ENCODE results near the gene PSD2. TPM values are rescaled to one million over a fixed set of nuclear protein-coding genes. Genes with fewer than 3 reads are reported as not detected.

Gene PSD2
- total and polyA plus RNA-seq, 2 donors (not counting 1 experiment from before 2014, with no cell fraction given), result 0.10 to 0.17 TPM

- no peaks in the 10 kb centered on the region for H3K27me3 Mint-ChIP-seq
- Histone ChIP-seq H3K9ac (ENCODE audit: low read length) (no peak overlapping the region), H3K4me2 (replicated peaks; ENCODE audit: low read depth, low read length, poor library complexity, severe bottlenecking) (no peak overlapping the region), H3K36me3 (replicated peaks in 1 of 2; ENCODE audit: control extremely low read depth in 1 of 2, control insufficient read depth in 1 of 2, extremely low read depth in 1 of 2, insufficient read depth in 2 of 2, low read length in 1 of 2) (no peaks in the 10 kb centered on the region), H4K20me1 (ENCODE audit: control insufficient read depth, insufficient read depth, low read length, poor library complexity, severe bottlenecking) (no peaks in the 10 kb centered on the region), H2AFZ (ENCODE audit: insufficient read depth, low read depth, low read length, poor library complexity, severe bottlenecking) (no peak overlapping the region), H3K79me2 (ENCODE audit: control insufficient read depth, insufficient read depth, low read length) (no peaks in the 10 kb centered on the region), H3K4me3 (ENCODE audit: control extremely low read depth in 1 of 5, extremely low read depth in 1 of 5, insufficient read depth in 1 of 5, low read depth in 2 of 5, low read length in 4 of 5) (no peak overlapping the region), H3K27ac (ENCODE audit: low read length in 2 of 2) (no peak overlapping the region), H3K27me3 (replicated peaks in 1 of 4; ENCODE audit: control extremely low read depth in 1 of 4, control insufficient read depth in 3 of 4, insufficient read depth in 4 of 4, low read length in 3 of 4) (peaks cover 0 to 1% (median 0%) of the 10 kb centered on the region in 4 experiments), H3K4me1 (ENCODE audit: control insufficient read depth in 2 of 2, insufficient read depth in 2 of 2, low read length in 2 of 2) (no peaks in the 10 kb centered on the region), H3K9me3 (ENCODE audit: control extremely low read depth in 1 of 3, control insufficient read depth in 2 of 3, insufficient read depth in 1 of 3, low read length in 2 of 3) (no peaks in the 10 kb centered on the region)
- H3K4me3 Mint-ChIP-seq, result no peak overlapping the region
- H3K4me1 Mint-ChIP-seq, result peaks cover 2% of the 10 kb centered on the region
- no peak overlapping the region for H3K27ac Mint-ChIP-seq
- 98% methylated on average over 7 of the region's 7 CpGs for WGBS (ENCODE audit: insufficient coverage)
- POLR2A ChIA-PET, result no interaction called here
- DNase-seq, result no peak
- intact Hi-C loops (cut with micrococcal nuclease), result loop anchor here (5.0 kb wide), 1 partner anchor 292 kb away; the partner anchor contains the start of gene UBE2D2
- CTCF ChIA-PET, result interaction anchor here (1.6 kb wide), 1 partner anchor 9 kb away, joined by 9 read pairs; no protein-coding TSS in a partner anchor
- ATAC-seq (ENCODE audit: low read depth), result no peak
- TF ChIP-seq EZH2 (IDR thresholded peaks at IDR 0.05; ENCODE audit: borderline replicate concordance, insufficient read depth, low read depth, low read length, poor library complexity, severe bottlenecking) (no peak), CTCF (IDR thresholded peaks at IDR 0.05) (no peak)
- no peaks in the 10 kb centered on the region for H3K9me3 Mint-ChIP-seq (ENCODE audit: insufficient read depth)
Measured at GRCh38 chr5:139854029-139854605, 58.5 kb downstream of the PSD2 start.

GRCh38 chr5:139854953-139855352 lies 59.3 kb downstream of the PSD2 start:
- H3K9me3 Mint-ChIP-seq (ENCODE audit: insufficient read depth), result no peaks in the 10 kb centered on the region
- Histone ChIP-seq H2AFZ (ENCODE audit: insufficient read depth, low read depth, low read length, poor library complexity, severe bottlenecking) (no peak overlapping the region), H3K9ac (ENCODE audit: low read length) (no peak overlapping the region), H3K36me3 (replicated peaks in 1 of 2; ENCODE audit: control extremely low read depth in 1 of 2, control insufficient read depth in 1 of 2, extremely low read depth in 1 of 2, insufficient read depth in 2 of 2, low read length in 1 of 2) (no peaks in the 10 kb centered on the region), H3K9me3 (ENCODE audit: control extremely low read depth in 1 of 3, control insufficient read depth in 2 of 3, insufficient read depth in 1 of 3, low read length in 2 of 3) (no peaks in the 10 kb centered on the region), H3K4me2 (replicated peaks; ENCODE audit: low read depth, low read length, poor library complexity, severe bottlenecking) (no peak overlapping the region), H4K20me1 (ENCODE audit: control insufficient read depth, insufficient read depth, low read length, poor library complexity, severe bottlenecking) (no peaks in the 10 kb centered on the region), H3K79me2 (ENCODE audit: control insufficient read depth, insufficient read depth, low read length) (no peaks in the 10 kb centered on the region), H3K4me1 (ENCODE audit: control insufficient read depth in 2 of 2, insufficient read depth in 2 of 2, low read length in 2 of 2) (no peaks in the 10 kb centered on the region), H3K27me3 (replicated peaks in 1 of 4; ENCODE audit: control extremely low read depth in 1 of 4, control insufficient read depth in 3 of 4, insufficient read depth in 4 of 4, low read length in 3 of 4) (peaks cover 0 to 3% (median 0%) of the 10 kb centered on the region in 4 experiments), H3K27ac (ENCODE audit: low read length in 2 of 2) (no peak overlapping the region), H3K4me3 (ENCODE audit: control extremely low read depth in 1 of 5, extremely low read depth in 1 of 5, insufficient read depth in 1 of 5, low read depth in 2 of 5, low read length in 4 of 5) (no peak overlapping the region)
- ATAC-seq (ENCODE audit: low read depth) (no peak), DNase-seq (no peak)
- H3K27ac Mint-ChIP-seq, result no peak overlapping the region
- WGBS (ENCODE audit: insufficient coverage), result 89% methylated on average over 4 of the region's 5 CpGs
- H3K27me3 Mint-ChIP-seq, result no peaks in the 10 kb centered on the region
- CTCF ChIA-PET, result interaction anchor here (0.8 to 1.1 kb wide), 2 partner anchors 11 to 68 kb away, joined by 3 read pairs; no protein-coding TSS in a partner anchor
- TF ChIP-seq EZH2 (IDR thresholded peaks at IDR 0.05; ENCODE audit: borderline replicate concordance, insufficient read depth, low read depth, low read length, poor library complexity, severe bottlenecking) (no peak), CTCF (IDR thresholded peaks at IDR 0.05) (no peak)
- POLR2A ChIA-PET, result no interaction called here
- no peak overlapping the region for H3K4me3 Mint-ChIP-seq
- intact Hi-C loops (cut with micrococcal nuclease), result loop anchor here (5.0 kb wide), 1 partner anchor 293 kb away; the partner anchor contains the start of gene UBE2D2
- no peaks in the 10 kb centered on the region for H3K4me1 Mint-ChIP-seq
